Liver (tissue), 9 donors: Measurements from ENCODE around the gene TCF7L1. TPM values are rescaled to one million over a fixed set of nuclear protein-coding genes. Genes with fewer than 3 reads are reported as not detected.

Experiments used
- DNase-seq: peaks from one replicate; pipeline ENCODE4 v3.0.0-alpha.2; 2017; ENCODE audit warnings: low spot score
- H3K27ac ChIP-seq, 2 donors: one replicate each; pipeline ENCODE4 v1.7.0; 2013; ENCODE audit warnings: inconsistent platforms in 2 of 2, low read length in 2 of 2, control low read depth in 1 of 2, low read depth in 1 of 2, mild to moderate bottlenecking in 1 of 2
- H3K27me3 ChIP-seq, 4 donors: one replicate each; pipeline versions ENCODE4 v1.6.1 to v1.7.0; 2013; ENCODE audit warnings: low read length in 3 of 4, inconsistent platforms in 1 of 4, mild to moderate bottlenecking in 1 of 4, moderate library complexity in 1 of 4; ENCODE audit not compliant: control insufficient read depth in 4 of 4, insufficient read depth in 4 of 4
- H3K36me3 ChIP-seq, 4 donors: one replicate each; pipeline versions ENCODE4 v1.6.1 to v1.7.0; 2013; ENCODE audit warnings: low read length in 3 of 4, mild to moderate bottlenecking in 3 of 4, low read depth in 1 of 4, moderate library complexity in 1 of 4; ENCODE audit not compliant: control insufficient read depth in 4 of 4, insufficient read depth in 3 of 4
- H3K4me1 ChIP-seq, 4 donors: one replicate each; pipeline versions ENCODE4 v1.6.1 to v1.7.0; 2013; ENCODE audit warnings: low read length in 3 of 4, mild to moderate bottlenecking in 3 of 4, moderate library complexity in 1 of 4; ENCODE audit not compliant: control insufficient read depth in 4 of 4, insufficient read depth in 4 of 4
- H3K4me3 ChIP-seq, 3 donors: one replicate each; pipeline versions ENCODE4 v1.6.1 to v1.7.0; 2013; ENCODE audit warnings: low read length in 3 of 3, control low read depth in 1 of 3, low read depth in 1 of 3, mild to moderate bottlenecking in 1 of 3
- H3K9ac ChIP-seq, 2 donors: one replicate each; pipeline ENCODE4 v1.7.0; 2013; ENCODE audit warnings: low read length in 2 of 2, mild to moderate bottlenecking in 2 of 2, moderate library complexity in 2 of 2, control low read depth in 1 of 2, low read depth in 1 of 2
- H3K9me3 ChIP-seq, 4 donors: one replicate each; pipeline versions ENCODE4 v1.6.1 to v1.7.0; 2013; ENCODE audit warnings: low read length in 3 of 4; ENCODE audit not compliant: control insufficient read depth in 4 of 4
- ATF3 ChIP-seq: IDR thresholded peaks from 2 replicates; pipeline ENCODE4 v1.6.1; 2016; ENCODE audit warnings: antibody characterized with exemption
- CTCF ChIP-seq: fragments of 150-350 bp; IDR thresholded peaks from 2 replicates; pipeline ENCODE4 v1.5.1; 2017; ENCODE audit warnings: improper control_type of control experiment, low read depth, low read length; ENCODE audit not compliant: missing input control
- EGR1 ChIP-seq, 2 donors: IDR thresholded peaks; 2 replicates each; pipeline ENCODE4 v1.6.1; 2016 to 2018; ENCODE audit warnings: antibody characterized with exemption in 2 of 2, low read depth in 2 of 2
- FOXA1 ChIP-seq: IDR thresholded peaks from 2 replicates; pipeline ENCODE4 v1.6.1; 2016; ENCODE audit warnings: antibody characterized with exemption
- FOXA2 ChIP-seq: IDR thresholded peaks from 2 replicates; pipeline ENCODE4 v1.6.1; 2016; ENCODE audit warnings: antibody characterized with exemption
- GABPA ChIP-seq, 2 donors: IDR thresholded peaks in 1 of 2; conservative IDR thresholded peaks in 1 of 2; 2 replicates each; pipeline ENCODE4 v1.6.1; 2016; ENCODE audit warnings: antibody characterized with exemption in 2 of 2, mild to moderate bottlenecking in 1 of 2, moderate library complexity in 1 of 2
- HNF4A ChIP-seq, 2 donors: conservative IDR thresholded peaks; 2 replicates each; pipeline ENCODE4 v1.6.1; 2016; ENCODE audit warnings: antibody characterized with exemption in 2 of 2, mild to moderate bottlenecking in 2 of 2
- HNF4G ChIP-seq: IDR thresholded peaks from 2 replicates; pipeline ENCODE4 v1.6.1; 2016; ENCODE audit warnings: antibody characterized with exemption
- JUND ChIP-seq, 2 donors: IDR thresholded peaks; 2 replicates each; pipeline ENCODE4 v1.6.1; 2016; ENCODE audit warnings: antibody characterized with exemption in 2 of 2
- NR2F2 ChIP-seq: IDR thresholded peaks from 2 replicates; pipeline ENCODE4 v1.6.1; 2016; ENCODE audit warnings: antibody characterized with exemption
- RAD21 ChIP-seq, 2 donors: IDR thresholded peaks; 2 replicates each; pipeline ENCODE4 v1.6.1; 2016; ENCODE audit warnings: antibody characterized with exemption in 2 of 2, mild to moderate bottlenecking in 2 of 2
- REST ChIP-seq: IDR thresholded peaks from 2 replicates; pipeline ENCODE4 v1.6.1; 2016; ENCODE audit warnings: antibody characterized with exemption, mild to moderate bottlenecking
- RXRA ChIP-seq, 2 donors: IDR thresholded peaks; 2 replicates each; pipeline ENCODE4 v1.6.1; 2017 to 2018; ENCODE audit warnings: antibody characterized with exemption in 2 of 2, mild to moderate bottlenecking in 1 of 2
- SP1 ChIP-seq: IDR thresholded peaks from 2 replicates; pipeline ENCODE4 v1.6.1; 2018; ENCODE audit warnings: antibody characterized with exemption, mild to moderate bottlenecking
- TAF1 ChIP-seq: conservative IDR thresholded peaks from 2 replicates; pipeline ENCODE4 v1.6.1; 2016; ENCODE audit warnings: antibody characterized with exemption, mild to moderate bottlenecking
- YY1 ChIP-seq: IDR thresholded peaks from 2 replicates; pipeline ENCODE4 v1.6.1; 2016; ENCODE audit warnings: antibody characterized with exemption, mild to moderate bottlenecking
- WGBS: extraction: QIAGEN DNeasy Blood & Tissue Kit; methylation state at CpG from one replicate; pipeline ENCODE4 v1.1.7; 2013; 5-methylcytosine and 5-hydroxymethylcytosine counted together
- polyA plus RNA-seq, 2 donors: library from polyadenylated mRNA; stranded (reverse) in 1 of 2; unstranded in 1 of 2; fragments of 200-250 nt in 1 of 2; fragments of >200 nt in 1 of 2; fragmentation: Nextera tagmentation in 1 of 2; extraction: Ambion mirVana in 1 of 2; gene quantifications; one replicate each; pipeline versions ENCODE4 v1.2.1 to v1.2.3, GENCODE V29; 2013 to 2015
- total RNA-seq, 2 donors: library from RNA; depleted of rRNA; stranded (reverse); fragments of >200 nt; gene quantifications; one replicate each; pipeline ENCODE4 v1.2.3, GENCODE V29; 2014
- TF ChIP-seq, protein P1 (sequence below): IDR thresholded peaks from 2 replicates; pipeline ENCODE4 v1.6.1; 2016; ENCODE audit warnings: antibody characterized with exemption
- donor health status: healthy.
- donor health status: healthy.
- donor health status: healthy.
- donor health status: healthy.
- donor health status: healthy.

TCF7L1 gene
- total and polyA plus RNA-seq, 4 donors: 1.6 to 6.0 (median 4.8) TPM

- no peak overlapping the region for H3K27ac ChIP-seq
- WGBS: 81% methylated on average over 6 of the region's 6 CpGs
- no peak for DNase-seq
- no peak for TF ChIP-seq FOXA2
- no peak for TF ChIP-seq RXRA (IDR thresholded peaks at IDR 0.05)
- no peak for TF ChIP-seq HNF4A (conservative IDR thresholded peaks at IDR 0.05)
- TF ChIP-seq CTCF: no peak
- no peak for TF ChIP-seq ATF3
- TF ChIP-seq NR2F2: no peak
- no peak for TF ChIP-seq SP1
- TF ChIP-seq REST: no peak
- no peak for TF ChIP-seq RAD21 (IDR thresholded peaks at IDR 0.05)
- TF ChIP-seq, protein P1, sequence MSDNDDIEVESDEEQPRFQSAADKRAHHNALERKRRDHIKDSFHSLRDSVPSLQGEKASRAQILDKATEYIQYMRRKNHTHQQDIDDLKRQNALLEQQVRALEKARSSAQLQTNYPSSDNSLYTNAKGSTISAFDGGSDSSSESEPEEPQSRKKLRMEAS: no peak
- TF ChIP-seq FOXA1: no peak
- TF ChIP-seq EGR1 (IDR thresholded peaks at IDR 0.05; ENCODE audit: low read depth in 2 of 2): no peak
- TF ChIP-seq TAF1: no peak
- no peak for TF ChIP-seq JUND (IDR thresholded peaks at IDR 0.05)
- no peak overlapping the region for H3K4me3 ChIP-seq
- H3K36me3 ChIP-seq: no peaks in the 10 kb centered on the region
- no peaks in the 10 kb centered on the region for H3K4me1 ChIP-seq
- H3K27me3 ChIP-seq: no peaks in the 10 kb centered on the region
- H3K9me3 ChIP-seq: no peaks in the 10 kb centered on the region
- H3K9ac ChIP-seq: no peak overlapping the region
Observed at GRCh38 chr2:85089585-85089984, 43.6 kb upstream of the TCF7L1 start.

DNA sequence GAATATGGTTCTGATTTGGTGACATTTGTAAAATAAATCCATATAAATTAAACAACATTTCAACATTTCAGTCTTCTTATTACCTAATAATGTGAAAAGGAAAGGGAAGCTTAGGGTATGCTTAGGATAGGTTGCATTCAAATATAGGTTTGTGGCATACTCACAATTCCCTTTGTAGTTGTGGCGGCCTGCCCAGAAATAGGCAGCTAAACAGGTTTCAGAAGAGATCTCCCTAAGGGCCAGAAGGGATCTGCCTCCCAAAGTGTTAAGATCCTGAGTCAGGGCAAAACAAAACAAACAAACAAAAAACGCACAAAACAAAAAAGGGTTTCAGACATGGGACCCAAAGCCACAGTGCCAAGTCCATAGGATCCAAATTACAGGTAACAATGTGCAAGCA is 41.4 kb upstream of the TCF7L1 start:
- Histone ChIP-seq H3K36me3 (no peaks in the 10 kb centered on the region), H3K4me3 (no peak overlapping the region), H3K4me1 (no peaks in the 10 kb centered on the region), H3K9ac (no peak overlapping the region), H3K9me3 (peaks cover 0 to 1% (median 0%) of the 10 kb centered on the region in 4 donors), H3K27ac (no peak overlapping the region), H3K27me3 (no peaks in the 10 kb centered on the region)
- WGBS: 97% methylated on average over 2 of the region's 2 CpGs
- no peak for TF ChIP-seq FOXA2
- TF ChIP-seq FOXA1: no peak
- no peak for TF ChIP-seq YY1
- TF ChIP-seq ATF3: no peak
- no peak for TF ChIP-seq RAD21 (IDR thresholded peaks at IDR 0.05)
- no peak for TF ChIP-seq GABPA (IDR thresholded peaks at IDR 0.05 in 1 of 2, conservative IDR thresholded peaks at IDR 0.05 in 1 of 2)
- no peak for TF ChIP-seq REST
- no peak for TF ChIP-seq HNF4A (conservative IDR thresholded peaks at IDR 0.05)
- TF ChIP-seq NR2F2: no peak
- no peak for TF ChIP-seq SP1
- TF ChIP-seq, protein P1: no peak
- TF ChIP-seq TAF1: no peak
- no peak for TF ChIP-seq HNF4G
- DNase-seq: no peak
